Ovary (tissue), 3 donors: ENCODE data around the gene STARD6.

ENCODE experiments used
- CTCF ChIP-seq, 3 donors: fragments of 450-650 bp in 2 of 3; fragments of 200-600 bp in 1 of 3; IDR thresholded peaks; one replicate each; pipeline versions ENCODE4 v1.5.1 to v1.8.0; 2016 to 2022; ENCODE audit warnings: antibody characterized with exemption in 3 of 3, mild to moderate bottlenecking in 1 of 3
- POLR2A ChIP-seq: fragments of 450-650 bp; IDR thresholded peaks from one replicate; pipeline ENCODE4 v1.6.1; 2017; ENCODE audit warnings: antibody characterized with exemption, mild to moderate bottlenecking, moderate library complexity
- donor health status: DM: no; HTN: no; CAD: no.

- TF ChIP-seq POLR2A: no peak
- no peak for TF ChIP-seq CTCF (IDR thresholded peaks at IDR 0.05)
Observed at GRCh38 chr18:54277899-54278298, 79.8 kb downstream of the STARD6 start.
